Kasumi-1 (cell line): ENCODE results near the gene C1orf105.
"Not testable (repeated sequence)": the region's sequence is repeated elsewhere in the genome, so short reads cannot be mapped to it uniquely, and the experiment has no call there.

ENCODE experiments used
- DNase-seq, 2 experiments: peaks; one replicate each; lab custom pipeline; 2025; lab: John Stamatoyannopoulos, UW

C1orf105 gene

GRCh38 chr1:172487550-172487949 is 67.1 kb downstream of the C1orf105 start:
- DNase-seq, result no peak

- DNase-seq, result no peak
Measured at GRCh38 chr1:172488393-172488792, 67.9 kb downstream of the C1orf105 start.

- no peak for DNase-seq
Measured at GRCh38 chr1:172489847-172490246, 69.4 kb downstream of the C1orf105 start.

- no peak for DNase-seq
Measured at GRCh38 chr1:172492421-172492820, 71.9 kb downstream of the C1orf105 start.

GRCh38 chr1:172494166-172494565 is 73.7 kb downstream of the C1orf105 start:
- DNase-seq, result no peak

- not testable (repeated sequence) for DNase-seq
Measured at GRCh38 chr1:172496127-172496526, 75.6 kb downstream of the C1orf105 start.

- no peak for DNase-seq
Measured at GRCh38 chr1:172496678-172497077, 76.2 kb downstream of the C1orf105 start.

GRCh38 chr1:172497230-172497629 is 76.7 kb downstream of the C1orf105 start:
- DNase-seq, result peak in 1 of 2 experiments; percentile 12

GRCh38 chr1:172498857-172499256 is 78.4 kb downstream of the C1orf105 start:
- no peak for DNase-seq

GRCh38 chr1:172499636-172500141 is 79.2 kb downstream of the C1orf105 start:
- DNase-seq, result no peak

GRCh38 chr1:172500207-172500606 is 79.7 kb downstream of the C1orf105 start:
- DNase-seq, result no peak

- DNase-seq, result no peak
Measured at GRCh38 chr1:172507741-172508140, 87.3 kb downstream of the C1orf105 start.

GRCh38 chr1:172510479-172510878 is 90.0 kb downstream of the C1orf105 start:
- no peak for DNase-seq

- DNase-seq, result no peak
Measured at GRCh38 chr1:172512591-172512990, 92.1 kb downstream of the C1orf105 start.

- DNase-seq, result no peak
Measured at GRCh38 chr1:172513479-172513878, 93.0 kb downstream of the C1orf105 start.

GRCh38 chr1:172514108-172514507 is 93.6 kb downstream of the C1orf105 start:
- DNase-seq, result no peak

- no peak for DNase-seq
Measured at GRCh38 chr1:172515436-172515835, 95.0 kb downstream of the C1orf105 start.

GRCh38 chr1:172515927-172516326 is 95.4 kb downstream of the C1orf105 start:
- peak; percentile 64 to 67 for DNase-seq

- DNase-seq, result no peak
Measured at GRCh38 chr1:172517081-172517480, 96.6 kb downstream of the C1orf105 start.

- DNase-seq, result no peak
Measured at GRCh38 chr1:172517545-172517944, 97.1 kb downstream of the C1orf105 start.
